HCT116 (cell line): ENCODE data around the gene STAMBPL1. TPM values are rescaled to one million over a fixed set of nuclear protein-coding genes. Genes with fewer than 3 reads are reported as not detected.

Experiments
- ATAC-seq: fragments of 200-7000 bp; cut with Tn5 transposase; 2 replicates; pipeline ENCODE4 v1.9.1; 2020; ENCODE audit warnings: mild to moderate bottlenecking, moderate library complexity
- BruUV-seq: library from RNA; stranded (reverse); fragments of 400-500 nt; replicated peaks from 2 replicates; lab custom pipeline; 2021; lab: Mats Ljungman, UMichigan
- CTCF ChIA-PET: fragments of 300-600 bp; sonication (Branson Sonifier 250); formaldehyde crosslinking; loops from one replicate; lab custom pipeline; 2021; ENCODE audit warnings: antibody characterized with exemption; lab: Charles Lee
- POLR2A ChIA-PET: fragments of 300-600, 350-600 bp; sonication (Branson Sonifier 250); formaldehyde crosslinking; loops from one replicate; lab custom pipeline; 2021; ENCODE audit warnings: antibody characterized with exemption; lab: Charles Lee
- RAD21 ChIA-PET, 2 experiments: fragments of 300-600 bp; sonication (Branson Sonifier 250); formaldehyde crosslinking; loops; one replicate each; lab custom pipeline; 2023; ENCODE audit warnings: low total read pairs in 2 of 2; ENCODE audit not compliant: uncharacterized antibody in 2 of 2, unreplicated experiment in 2 of 2, low non-redundant PET in 1 of 2; lab: Charles Lee
- DNase-seq: peaks from one replicate; pipeline ENCODE4 v3.0.0-alpha.2; 2010; ENCODE audit warnings: low read depth, low spot score
- H2AFZ ChIP-seq: fragments of 200-600 bp; shearing (Covaris generic), sonication (generic); 2 replicates; pipeline ENCODE4 v1.6.1; 2017; ENCODE audit warnings: low read depth, mixed run types, mixed read lengths, antibody characterized with exemption, low read length; ENCODE audit not compliant: poor library complexity, severe bottlenecking
- H3K27ac ChIP-seq: 2 replicates; pipeline ENCODE4 v1.5.1; 2012; ENCODE audit warnings: low read depth, low read length
- H3K27me3 ChIP-seq: fragments of 200-600 bp; sonication (generic); 2 replicates; pipeline ENCODE4 v1.6.1; 2016; ENCODE audit warnings: mixed run types, low read length, mixed read lengths; ENCODE audit not compliant: insufficient read depth
- H3K36me3 ChIP-seq, 2 experiments: fragments of 200-500 bp in 1 of 2; fragments of 200-600 bp in 1 of 2; sonication (Bioruptor generic) in 1 of 2; sonication (generic) in 1 of 2; 2 replicates each; pipeline versions ENCODE4 v1.5.1 to v1.6.1; 2014 to 2016; ENCODE audit warnings: low read length in 2 of 2, inconsistent platforms in 1 of 2, mixed read lengths in 1 of 2, mixed run types in 1 of 2; ENCODE audit not compliant: insufficient read depth in 2 of 2, control insufficient read depth in 1 of 2
- H3K4me1 ChIP-seq, 2 experiments: fragments of 200-600 bp in 1 of 2; sonication (generic) in 1 of 2; 2 replicates each; pipeline versions ENCODE4 v1.5.1 to v1.6.1; 2012 to 2017; ENCODE audit warnings: low read length in 2 of 2, inconsistent platforms in 1 of 2, mild to moderate bottlenecking in 1 of 2, mixed read lengths in 1 of 2, mixed run types in 1 of 2, moderate library complexity in 1 of 2; ENCODE audit not compliant: insufficient read depth in 2 of 2, control insufficient read depth in 1 of 2
- H3K4me2 ChIP-seq: fragments of 200-600 bp; sonication (generic); 2 replicates; pipeline ENCODE4 v1.6.1; 2017; ENCODE audit warnings: mixed run types, low read length, mixed read lengths
- H3K4me3 ChIP-seq, 2 experiments: fragments of 200-600 bp in 1 of 2; sonication (generic) in 1 of 2; replicated peaks in 1 of 2; 2 replicates each; pipeline ENCODE4 v1.5.1; 2011 to 2016; ENCODE audit warnings: low read length in 2 of 2, control low read depth in 1 of 2, low read depth in 1 of 2, mild to moderate bottlenecking in 1 of 2, mixed read lengths in 1 of 2, mixed run types in 1 of 2
- H3K79me2 ChIP-seq: fragments of 200-600 bp; sonication (generic); 2 replicates; pipeline ENCODE4 v1.6.1; 2017; ENCODE audit warnings: mild to moderate bottlenecking, mixed run types, low read length, moderate library complexity, mixed read lengths; ENCODE audit not compliant: insufficient read depth
- H3K9ac ChIP-seq: fragments of 200-600 bp; sonication (generic); 2 replicates; pipeline ENCODE4 v1.6.1; 2016; ENCODE audit warnings: low read length, mixed read lengths
- H3K9me2 ChIP-seq: fragments of 200-600 bp; sonication (generic), shearing (Covaris generic); 2 replicates; pipeline ENCODE4 v1.6.1; 2017; ENCODE audit warnings: mixed run types, mild to moderate bottlenecking, moderate library complexity; ENCODE audit not compliant: insufficient read depth
- H3K9me3 ChIP-seq, 2 experiments: fragments of 200-500 bp in 1 of 2; fragments of 200-600 bp in 1 of 2; sonication (Bioruptor generic) in 1 of 2; sonication (generic) in 1 of 2; 2 replicates each; pipeline ENCODE4 v1.6.1; 2014 to 2017; ENCODE audit warnings: low read length in 2 of 2, mixed read lengths in 2 of 2, inconsistent platforms in 1 of 2, low read depth in 1 of 2, mild to moderate bottlenecking in 1 of 2, mixed run types in 1 of 2, moderate library complexity in 1 of 2; ENCODE audit not compliant: control insufficient read depth in 1 of 2, insufficient read depth in 1 of 2
- H4K20me1 ChIP-seq: fragments of 200-600 bp; sonication (generic), shearing (Covaris generic); 2 replicates; pipeline ENCODE4 v1.6.1; 2017; ENCODE audit warnings: mixed run types, mild to moderate bottlenecking, moderate library complexity; ENCODE audit not compliant: insufficient read depth
- ELF1 ChIP-seq: IDR thresholded peaks from 2 replicates; pipeline ENCODE4 v1.6.1; 2012; ENCODE audit warnings: low read depth, borderline replicate concordance
- MAX ChIP-seq: IDR thresholded peaks from 2 replicates; pipeline ENCODE4 v1.6.1; 2012
- REST ChIP-seq: IDR thresholded peaks from 2 replicates; pipeline ENCODE4 v1.6.1; 2012; ENCODE audit warnings: low read depth
- TCF7L2 ChIP-seq: IDR thresholded peaks from 2 replicates; pipeline ENCODE4 v1.7.0; 2011; ENCODE audit warnings: borderline replicate concordance, inconsistent platforms; ENCODE audit not compliant: insufficient read depth, insufficient read length; ENCODE audit errors: extremely low read depth
- ZNF274 ChIP-seq: fragments of 200-500 bp; sonication (Bioruptor generic); IDR thresholded peaks from 2 replicates; pipeline ENCODE4 v1.6.1; 2014; ENCODE audit warnings: mild to moderate bottlenecking, low read depth, low read length, inconsistent platforms
- intact Hi-C: fragments of 100-400 bp; cut with micrococcal nuclease; formaldehyde crosslinking; loops from 2 replicates; pipeline ENCODE4 v1.10.0; 2022
- total RNA-seq: library from RNA; stranded (reverse); gene quantifications from one replicate; pipeline ENCODE4 v1.2.1, GENCODE V29; 2021; ENCODE audit not compliant: unreplicated experiment

STAMBPL1 gene
- total RNA-seq, 1 experiment from 2014 or later: 11.0 TPM

GRCh38 chr10:88843171-88843570 is 36.9 kb upstream of the STAMBPL1 start:
- Histone ChIP-seq H3K4me1 (peaks cover 0 to 5% of the 10 kb centered on the region in 2 experiments; a peak in 2 of 4 replicates), H3K4me3 (no peak overlapping the region), H3K36me3 (no peaks in the 10 kb centered on the region), H3K79me2 (no peaks in the 10 kb centered on the region), H3K4me2 (no peak overlapping the region), H2AFZ (no peak overlapping the region), H3K9me2 (no peaks in the 10 kb centered on the region), H3K9ac (no peak overlapping the region), H4K20me1 (no peaks in the 10 kb centered on the region), H3K9me3 (no peaks in the 10 kb centered on the region), H3K27ac (no peak overlapping the region), H3K27me3 (no peaks in the 10 kb centered on the region)
- ChIA-PET CTCF (no interaction called here), POLR2A (no interaction called here), RAD21 (no interaction called here)
- ATAC-seq (no peak), DNase-seq (no peak)
- TF ChIP-seq ZNF274: no peak
- no peak for TF ChIP-seq ELF1
- TF ChIP-seq TCF7L2: no peak
- no peak for TF ChIP-seq MAX
- no peak for TF ChIP-seq REST
- no TSS peak for BruUV-seq
- intact Hi-C loops: no loop called here
